ENCODE data around the gene CHAF1A.

CHAF1A gene

DNA sequence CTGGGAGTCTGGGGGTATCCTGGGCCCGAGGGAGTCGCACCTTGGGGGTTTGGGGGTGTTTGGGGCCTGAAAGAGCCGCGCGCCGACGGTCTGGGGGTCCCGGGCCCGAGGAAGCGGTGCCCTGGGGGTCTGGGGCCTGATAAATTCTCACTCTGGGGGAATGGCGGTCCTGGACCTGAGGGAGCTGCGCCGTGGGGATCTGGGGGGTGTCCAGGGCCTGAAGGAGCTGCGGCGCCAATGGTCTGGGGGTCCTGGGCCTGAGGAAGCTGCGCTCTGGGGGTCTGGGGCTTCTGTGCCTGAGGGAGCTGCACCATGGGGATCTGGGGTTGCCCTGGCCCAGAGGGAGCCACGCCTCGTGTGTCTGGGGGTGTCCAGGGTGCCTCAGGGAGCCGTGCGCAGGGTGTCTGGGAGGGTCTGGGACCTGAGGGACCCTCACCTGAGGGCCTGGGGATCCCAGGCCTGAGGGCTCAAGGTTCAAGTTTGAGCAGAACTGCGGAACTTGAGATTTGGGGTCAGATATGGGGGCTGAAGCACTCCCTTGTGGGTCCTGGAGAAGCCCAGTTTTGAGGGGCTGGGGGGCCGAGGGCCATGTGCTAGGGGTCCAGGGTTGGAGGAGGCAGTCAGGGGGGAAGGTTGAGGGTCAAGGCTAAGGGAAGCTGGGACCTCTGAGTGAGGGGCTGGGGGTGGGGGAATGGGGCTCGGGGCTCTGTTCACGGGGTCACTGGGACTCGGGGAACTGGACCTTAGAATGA lies 70.7 kb downstream of the CHAF1A start:
- TF ChIP-seq, protein P1, sequence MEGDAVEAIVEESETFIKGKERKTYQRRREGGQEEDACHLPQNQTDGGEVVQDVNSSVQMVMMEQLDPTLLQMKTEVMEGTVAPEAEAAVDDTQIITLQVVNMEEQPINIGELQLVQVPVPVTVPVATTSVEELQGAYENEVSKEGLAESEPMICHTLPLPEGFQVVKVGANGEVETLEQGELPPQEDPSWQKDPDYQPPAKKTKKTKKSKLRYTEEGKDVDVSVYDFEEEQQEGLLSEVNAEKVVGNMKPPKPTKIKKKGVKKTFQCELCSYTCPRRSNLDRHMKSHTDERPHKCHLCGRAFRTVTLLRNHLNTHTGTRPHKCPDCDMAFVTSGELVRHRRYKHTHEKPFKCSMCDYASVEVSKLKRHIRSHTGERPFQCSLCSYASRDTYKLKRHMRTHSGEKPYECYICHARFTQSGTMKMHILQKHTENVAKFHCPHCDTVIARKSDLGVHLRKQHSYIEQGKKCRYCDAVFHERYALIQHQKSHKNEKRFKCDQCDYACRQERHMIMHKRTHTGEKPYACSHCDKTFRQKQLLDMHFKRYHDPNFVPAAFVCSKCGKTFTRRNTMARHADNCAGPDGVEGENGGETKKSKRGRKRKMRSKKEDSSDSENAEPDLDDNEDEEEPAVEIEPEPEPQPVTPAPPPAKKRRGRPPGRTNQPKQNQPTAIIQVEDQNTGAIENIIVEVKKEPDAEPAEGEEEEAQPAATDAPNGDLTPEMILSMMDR (IDR thresholded peaks at IDR 0.05; ENCODE audit: low read depth, low read length) = no peak
- no peak for DNase-seq (ENCODE audit: extremely low read depth, low read depth)

DNA sequence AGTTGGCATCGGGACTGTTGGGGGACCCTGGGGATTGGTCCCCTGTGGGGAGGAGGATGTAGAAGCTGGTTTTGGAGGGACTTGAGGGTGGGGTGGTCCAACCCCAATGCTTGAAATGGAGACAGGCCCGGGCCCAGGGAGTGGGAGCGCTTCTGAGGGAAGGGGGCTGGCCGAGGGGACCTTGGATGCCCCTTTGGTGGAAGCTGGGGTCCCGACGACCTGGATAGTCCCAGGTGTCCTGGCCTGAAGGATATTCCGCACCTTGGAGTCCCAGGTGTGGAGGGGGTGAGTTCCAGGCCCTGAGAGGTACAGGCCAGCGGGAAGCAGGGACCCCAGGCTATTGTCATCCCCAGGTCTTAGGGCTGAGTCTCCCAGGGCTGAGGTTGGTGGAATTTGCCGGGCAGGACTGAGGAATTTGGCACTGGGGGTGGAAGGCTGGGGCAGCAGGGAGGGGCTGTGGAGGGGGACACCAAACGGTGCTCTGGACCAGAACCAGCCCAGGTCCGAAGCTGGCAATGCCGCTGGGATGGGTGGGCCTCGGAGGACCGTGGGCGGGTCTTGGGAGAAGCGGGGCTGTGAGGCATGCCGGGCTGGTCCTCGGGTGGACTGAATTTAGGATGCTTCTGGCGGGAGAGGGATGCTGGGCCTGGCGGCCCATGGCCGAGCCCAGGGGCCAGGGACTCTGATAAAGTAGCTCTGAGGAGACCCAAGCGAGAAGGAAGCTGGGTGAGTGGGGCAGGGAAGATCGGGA lies 71.5 kb downstream of the CHAF1A start:
- TF ChIP-seq, protein P1 (IDR thresholded peaks at IDR 0.05; ENCODE audit: low read depth, low read length) = no peak
- no peak for DNase-seq (ENCODE audit: extremely low read depth, low read depth)

- TF ChIP-seq, protein P1 (IDR thresholded peaks at IDR 0.05; ENCODE audit: low read depth, low read length) = no peak
- no peak for DNase-seq (ENCODE audit: extremely low read depth, low read depth)
Measured at GRCh38 chr19:4474514-4475022, 72.1 kb downstream of the CHAF1A start.

GRCh38 chr19:4477034-4477801 lies 74.8 kb downstream of the CHAF1A start:
- DNase-seq (ENCODE audit: extremely low read depth, low read depth) = no peak
- TF ChIP-seq, protein P1 (IDR thresholded peaks at IDR 0.05; ENCODE audit: low read depth, low read length) = no peak

DNA sequence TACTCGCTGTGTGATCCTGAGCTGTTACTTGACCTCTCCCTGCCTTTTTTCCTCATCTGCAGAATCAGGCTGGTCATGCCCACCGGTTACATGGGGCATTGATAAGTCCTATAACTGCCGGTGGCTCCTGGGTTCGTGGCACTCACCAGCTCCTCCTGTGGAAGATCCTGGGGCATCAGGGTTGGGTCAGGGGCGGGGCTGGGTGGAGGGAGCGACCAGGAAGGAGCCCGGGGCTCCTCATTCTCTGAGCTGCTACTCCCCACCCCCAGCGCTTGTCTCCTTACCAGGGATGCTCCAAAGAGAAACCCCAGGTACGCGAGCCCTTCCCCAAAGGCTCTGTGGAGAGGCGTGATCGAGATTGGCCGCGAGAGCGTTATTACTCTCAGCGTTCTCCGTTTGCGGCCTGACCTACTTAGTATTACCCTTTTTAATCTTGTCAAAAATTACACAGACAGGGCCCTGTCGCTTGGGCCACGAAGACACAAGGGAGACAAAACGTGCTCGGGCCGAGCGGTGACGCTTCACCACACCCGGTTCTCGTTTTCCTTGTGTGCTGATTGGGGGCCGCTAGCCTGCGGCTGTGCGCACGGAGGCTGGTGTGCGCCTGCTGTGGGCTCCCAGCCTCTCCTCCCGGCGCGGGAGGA lies 80.4 kb downstream of the CHAF1A start:
- TF ChIP-seq, protein P1 (IDR thresholded peaks at IDR 0.05; ENCODE audit: low read depth, low read length) = no peak
- no peak for DNase-seq (ENCODE audit: extremely low read depth, low read depth)

DNA sequence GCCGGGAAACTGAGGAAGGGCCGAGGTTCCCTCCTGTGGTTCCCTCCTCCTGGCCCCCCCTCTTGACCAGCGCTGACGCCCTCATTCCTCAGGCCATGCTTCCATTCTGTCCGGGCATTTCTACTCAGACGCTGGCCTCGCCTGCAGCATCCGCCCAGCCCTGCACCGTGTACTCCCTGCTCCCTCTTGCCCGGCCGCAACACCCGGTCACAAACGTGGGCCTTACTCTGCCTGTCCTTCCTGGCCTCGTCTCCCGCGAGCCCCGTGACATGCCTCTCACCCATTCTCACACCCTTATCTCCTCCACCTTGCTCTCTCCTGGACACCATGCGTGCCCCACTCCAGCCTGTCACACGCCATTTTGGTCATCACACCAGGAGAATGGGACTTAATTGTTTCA lies 80.9 kb downstream of the CHAF1A start:
- no peak for DNase-seq (ENCODE audit: extremely low read depth, low read depth)
- TF ChIP-seq, protein P1 (IDR thresholded peaks at IDR 0.05; ENCODE audit: low read depth, low read length) = no peak
